GOT3 (cell line): ENCODE results near the gene ABCB7.
"Not testable (repeated sequence)": the region's sequence is repeated elsewhere in the genome, so short reads cannot be mapped to it uniquely, and the experiment has no call there.

Source experiments
- DNase-seq: peaks from one replicate; lab custom pipeline; 2025; ENCODE audit warnings: mixed read lengths; lab: John Stamatoyannopoulos, UW

Gene ABCB7

GRCh38 chrX:75155827-75156525, at the start of gene ABCB7:
ABCB7 (minus strand) TSS chrX:75156283; CDS start chrX:75156272, 11 bp downstream.
- no peak for DNase-seq

GRCh38 chrX:75188415-75189206, 32.5 kb upstream of the ABCB7 start:
- not testable (repeated sequence) for DNase-seq

GRCh38 chrX:75181721-75182120, 25.6 kb upstream of the ABCB7 start:
- DNase-seq = no peak

- not testable (repeated sequence) for DNase-seq
These were observed 23.6 kb upstream of the ABCB7 start for GRCh38 chrX:75179536-75180293.

- not testable (repeated sequence) for DNase-seq
These were observed 16.3 kb upstream of the ABCB7 start for GRCh38 chrX:75172257-75172890.

- DNase-seq = no peak
These were observed 2.0 kb upstream of the ABCB7 start for GRCh38 chrX:75158054-75158453.

DNA sequence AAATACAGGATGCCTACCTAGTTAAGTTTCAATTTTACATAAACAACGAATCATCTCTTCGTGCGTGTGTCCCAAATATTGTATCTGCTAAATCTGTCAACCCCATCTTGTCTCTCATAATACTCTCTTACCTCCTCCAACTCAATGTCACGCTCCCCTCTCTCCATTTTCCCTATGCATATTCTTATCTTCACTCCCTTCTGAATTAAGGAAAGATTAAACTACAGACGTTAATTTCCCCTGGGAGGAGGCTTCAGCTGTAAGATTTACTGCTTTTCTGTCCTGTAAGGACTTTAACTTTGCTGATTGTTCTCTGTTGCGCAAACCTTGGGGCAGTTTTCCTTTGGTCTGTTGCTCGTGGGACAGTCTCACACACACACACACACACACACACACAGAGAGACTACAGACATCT, 455 bp upstream of the ABCB7 start:
- DNase-seq = no peak

DNA sequence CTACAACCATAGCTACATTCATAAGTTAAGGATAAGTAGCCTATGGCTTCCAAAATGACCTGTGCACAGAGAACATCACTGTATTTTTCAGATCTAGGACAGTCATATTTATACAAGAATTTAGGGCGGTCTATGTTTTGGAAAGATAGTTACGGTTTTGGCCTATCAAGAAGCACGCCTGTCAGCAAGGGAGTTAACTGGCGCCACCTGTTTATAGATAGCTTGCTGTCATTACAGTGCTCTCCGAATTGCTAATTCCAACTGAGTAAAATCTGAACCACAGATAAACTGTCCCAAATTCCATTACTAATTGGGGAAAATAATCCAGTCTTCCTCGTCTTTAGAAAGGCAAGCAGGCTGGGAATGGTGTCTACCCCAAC, 646 bp downstream of the ABCB7 start:
- no peak for DNase-seq

- no peak for DNase-seq
These were observed 1.2 kb downstream of the ABCB7 start for GRCh38 chrX:75154871-75155270.

- DNase-seq = no peak
These were observed 4.1 kb downstream of the ABCB7 start for GRCh38 chrX:75151827-75152592.

- DNase-seq = no peak
These were observed 6.4 kb downstream of the ABCB7 start for GRCh38 chrX:75149654-75150053.

GRCh38 chrX:75132672-75133071, 23.4 kb downstream of the ABCB7 start:
- no peak for DNase-seq

DNA sequence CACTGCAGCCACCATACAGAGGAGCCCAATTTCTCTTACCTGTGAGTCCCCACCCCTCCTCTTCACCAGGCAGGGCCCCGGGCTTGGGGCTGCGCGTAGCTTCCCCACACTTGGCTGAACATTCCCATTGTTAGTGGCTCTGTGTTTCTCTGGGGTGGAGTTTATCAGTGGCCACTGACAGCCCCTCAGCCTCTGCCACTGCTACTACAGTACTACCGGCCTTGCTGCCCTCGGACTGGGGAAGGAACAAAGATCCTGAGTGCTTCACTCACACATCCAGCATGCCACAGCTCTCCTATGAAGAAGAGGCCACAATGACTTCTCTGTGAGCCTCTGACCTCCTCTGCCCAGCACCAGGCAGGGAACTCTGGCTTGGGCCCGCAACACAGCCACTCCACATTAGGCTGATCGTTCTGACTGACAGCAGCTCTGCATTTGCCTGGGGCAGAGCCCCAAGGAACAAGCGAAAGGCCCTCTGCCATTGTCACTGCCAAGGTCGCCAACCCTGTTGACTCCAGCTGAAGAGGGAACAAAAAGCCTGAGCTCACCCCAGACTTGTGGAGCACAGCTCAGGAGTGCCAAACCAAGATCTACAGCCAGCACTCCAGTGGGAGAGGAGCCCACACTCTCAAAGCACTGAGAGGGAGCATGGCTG, 24.0 kb downstream of the ABCB7 start:
- DNase-seq = no peak

DNA sequence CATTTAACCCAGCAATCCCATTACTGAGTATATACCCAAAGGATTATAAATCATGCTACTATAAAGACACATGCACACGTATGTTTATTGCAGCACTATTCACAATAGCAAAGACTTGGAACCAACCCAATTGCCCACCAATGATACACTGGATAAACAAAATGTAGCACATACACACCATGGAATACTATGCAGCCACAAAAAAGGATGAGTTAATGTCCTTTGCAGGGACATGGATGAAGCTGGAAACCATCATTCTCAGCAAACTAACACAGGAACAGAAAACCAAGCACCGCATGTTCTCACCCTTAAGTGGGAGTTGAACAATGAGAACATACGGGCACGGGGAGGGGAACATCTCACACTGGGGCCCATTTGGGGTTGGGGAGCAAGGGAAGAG, 27.0 kb downstream of the ABCB7 start:
- DNase-seq = not testable (repeated sequence)

GRCh38 chrX:75118296-75118695, 37.8 kb downstream of the ABCB7 start:
- no peak for DNase-seq

DNA sequence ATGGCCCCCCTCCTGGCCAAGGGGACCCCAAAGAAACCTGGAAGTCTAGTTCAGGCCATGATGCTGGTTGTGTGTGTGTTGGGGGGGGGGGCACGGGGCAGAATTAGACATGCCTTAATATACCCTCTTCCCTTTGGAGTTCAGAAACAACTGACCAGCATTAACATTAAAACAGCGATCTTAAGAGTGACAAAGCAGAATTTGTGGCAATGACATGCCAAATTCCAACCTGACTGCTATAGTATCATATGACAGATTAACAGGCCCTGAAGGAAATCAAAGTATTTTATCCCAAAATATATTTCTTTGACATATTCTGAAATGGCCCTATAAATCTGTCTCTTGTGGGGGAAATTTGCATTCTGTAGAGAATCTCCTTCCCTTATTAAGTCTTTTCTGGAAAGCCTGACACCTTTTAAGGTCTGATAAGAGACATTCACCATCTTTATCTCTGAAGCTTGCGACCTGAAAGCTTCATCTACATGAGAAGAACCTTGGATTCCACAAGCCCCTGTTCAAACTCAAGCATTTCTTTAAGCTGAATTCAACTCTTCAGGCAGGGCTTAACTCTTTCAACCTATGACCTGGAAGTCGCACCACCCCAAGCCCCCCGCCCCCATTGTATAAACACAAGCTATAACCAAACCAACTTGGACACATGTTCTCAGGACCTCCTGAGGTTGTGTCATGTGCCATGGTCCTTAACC, 40.2 kb downstream of the ABCB7 start:
- DNase-seq = no peak

DNA sequence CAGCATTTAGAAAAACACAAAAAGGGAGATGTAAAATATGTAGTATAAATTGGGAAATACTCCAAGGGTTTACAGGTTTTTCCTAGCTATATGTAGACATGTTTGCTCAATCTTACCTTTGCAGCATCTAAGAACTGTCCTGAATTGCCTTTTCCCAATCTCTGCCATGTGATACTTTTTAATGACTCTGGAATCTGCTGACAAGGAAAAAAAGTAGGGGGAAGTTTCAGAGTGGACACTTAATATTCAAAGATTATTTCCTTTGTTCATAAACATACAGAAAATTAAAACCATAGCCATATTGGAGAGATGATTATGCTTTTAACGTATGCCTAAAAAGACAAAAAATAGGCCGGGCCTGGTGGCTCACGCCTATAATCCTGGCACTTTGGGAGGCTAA, 41.4 kb downstream of the ABCB7 start:
- DNase-seq = no peak

GRCh38 chrX:75113664-75114063, 42.4 kb downstream of the ABCB7 start:
- DNase-seq = no peak

DNA sequence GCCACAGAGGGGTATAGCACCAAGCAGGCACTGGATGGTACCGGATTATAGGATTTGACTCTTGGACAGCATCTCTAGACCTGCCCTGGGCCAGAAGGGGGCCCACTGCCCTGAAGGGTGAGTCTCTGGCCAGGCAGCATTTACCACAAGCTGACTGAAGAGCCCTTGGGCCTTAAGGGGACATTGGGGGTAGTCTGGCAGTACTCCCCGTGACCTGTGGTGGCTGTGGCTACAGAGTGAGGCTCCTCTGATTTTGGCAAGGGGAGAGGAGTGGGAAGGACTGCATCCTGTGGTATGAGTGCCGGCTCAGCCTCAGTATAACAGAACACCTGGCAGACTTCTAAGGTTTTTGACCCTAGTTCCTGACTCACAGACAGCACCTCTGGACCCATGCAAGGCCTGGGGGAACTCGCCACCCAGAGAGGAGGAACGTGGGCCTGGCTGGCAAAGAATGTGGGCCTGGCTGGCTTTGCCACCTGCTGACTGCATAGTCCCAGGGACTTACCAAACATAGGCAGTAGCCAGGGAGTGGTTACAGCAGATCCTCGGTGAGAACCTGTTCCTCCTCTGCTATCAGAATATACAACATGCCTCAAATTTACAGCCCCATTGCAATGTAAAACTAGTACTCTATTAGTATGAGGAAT, 48.1 kb downstream of the ABCB7 start:
- DNase-seq = no peak

DNA sequence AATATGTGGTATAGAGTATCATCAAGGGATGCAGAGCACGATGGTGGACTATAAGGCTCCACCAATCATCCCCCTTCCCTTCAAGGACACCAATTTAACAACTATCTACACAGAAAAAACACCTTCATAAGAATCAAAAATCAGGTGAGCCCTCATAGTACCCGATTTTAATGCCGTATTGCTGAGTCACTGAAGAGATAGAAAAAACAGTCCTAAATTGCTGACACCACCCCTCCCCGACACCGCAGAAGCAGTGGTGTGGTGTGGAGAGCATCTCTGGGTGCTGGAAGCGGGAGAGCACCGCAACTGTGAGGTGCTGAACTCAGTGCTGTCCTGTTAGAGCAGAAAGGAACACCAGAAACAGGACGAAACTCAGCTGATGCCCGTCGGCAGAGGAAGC, 49.3 kb downstream of the ABCB7 start:
- no peak for DNase-seq
